K562 (cell line): ENCODE measurements around the gene PTPRG. TPM values are rescaled to one million over a fixed set of nuclear protein-coding genes. Genes with fewer than 3 reads are reported as not detected.

Experiments used
- ATAC-seq: fragments of 200-7000 bp; cut with Tn5 transposase; 3 replicates; pipeline ENCODE4 v1.9.1; 2020; ENCODE audit warnings: moderate library complexity
- BruUV-seq: library from RNA; stranded (reverse); fragments of 400-500 nt; replicated peaks from 2 replicates; lab custom pipeline; 2021; lab: Mats Ljungman, UMichigan
- CTCF ChIA-PET: fragments of 300-600 bp; formaldehyde crosslinking; extraction: SDS; loops from one replicate; lab custom pipeline; 2021; ENCODE audit warnings: low intra/inter-chr PET ratio; lab: Yijun Ruan, JAX
- POLR2A ChIA-PET: fragments of 300-600, 350-650 bp; sonication (Branson Sonifier 250); formaldehyde crosslinking; extraction: SDS; loops from one replicate; lab custom pipeline; 2021; ENCODE audit warnings: antibody characterized with exemption, inconsistent platforms; lab: Yijun Ruan, JAX
- DNase-seq, 4 experiments: peaks; one replicate each; pipeline versions ENCODE4 v3.0.0 to v3.0.0-alpha.2; 2011 to 2018; ENCODE audit warnings: low spot score in 3 of 4, mixed read lengths in 3 of 4; ENCODE audit errors: extremely low read depth in 1 of 4
- FAIRE-seq: peaks from 2 replicates; lab custom pipeline; 2011; peaks lifted over from hg19 to GRCh38; lab: Jason Lieb, UNC
- H2AFZ ChIP-seq: 2 replicates; pipeline ENCODE4 v1.6.0; 2011; ENCODE audit warnings: low read depth, low read length, control low read depth, inconsistent platforms
- H3K27ac ChIP-seq: fragments of 200-600 bp; 3 replicates; pipeline ENCODE4 v1.8.0; 2011; ENCODE audit warnings: low read depth, mild to moderate bottlenecking, control low read depth, inconsistent platforms, low read length, moderate library complexity, mixed read lengths; ENCODE audit errors: extremely low read depth
- H3K27me3 ChIP-seq, 2 experiments: fragments of 300-600 bp in 1 of 2; 2 replicates in 1 of 2; 3 replicates in 1 of 2; pipeline versions ENCODE4 v1.6.0 to v1.8.0; 2011; ENCODE audit warnings: inconsistent platforms in 2 of 2, low read length in 2 of 2, mild to moderate bottlenecking in 1 of 2, mixed read lengths in 1 of 2, moderate library complexity in 1 of 2; ENCODE audit not compliant: control insufficient read depth in 2 of 2, insufficient read depth in 2 of 2
- H3K36me3 ChIP-seq: fragments of 300-600 bp; 3 replicates; pipeline ENCODE4 v1.8.0; 2011; ENCODE audit warnings: mild to moderate bottlenecking, low read length, inconsistent platforms; ENCODE audit not compliant: control insufficient read depth, insufficient read depth
- H3K4me1 ChIP-seq, 2 experiments: fragments of 200-600 bp in 1 of 2; replicated peaks in 1 of 2; 2 replicates in 1 of 2; 3 replicates in 1 of 2; pipeline versions ENCODE4 v1.5.1 to v1.8.0; 2011; ENCODE audit warnings: inconsistent platforms in 2 of 2, low read length in 2 of 2, mild to moderate bottlenecking in 1 of 2, mixed read lengths in 1 of 2, moderate library complexity in 1 of 2; ENCODE audit not compliant: control insufficient read depth in 2 of 2, insufficient read depth in 2 of 2
- H3K4me2 ChIP-seq: 2 replicates; pipeline ENCODE4 v1.6.1; 2011; ENCODE audit warnings: low read length, control low read depth, inconsistent platforms, mixed read lengths; ENCODE audit not compliant: insufficient read depth
- H3K4me3 ChIP-seq: fragments of 200-600 bp; sonication (generic), shearing (Covaris generic); 2 replicates; pipeline ENCODE4 v1.5.1; 2016; ENCODE audit warnings: control low read depth, inconsistent platforms
- H3K79me2 ChIP-seq: fragments of 200-600 bp; 3 replicates; pipeline ENCODE4 v1.8.0; 2011; ENCODE audit warnings: low read length, inconsistent platforms; ENCODE audit not compliant: control insufficient read depth, insufficient read depth
- H3K9ac ChIP-seq, 2 experiments: 2 replicates each; pipeline versions ENCODE4 v1.6.0 to v1.6.1; 2011; ENCODE audit warnings: low read depth in 2 of 2, low read length in 2 of 2, control low read depth in 1 of 2, inconsistent platforms in 1 of 2, mild to moderate bottlenecking in 1 of 2, mixed read lengths in 1 of 2; ENCODE audit not compliant: insufficient read depth in 1 of 2
- H3K9me1 ChIP-seq: one replicate; pipeline ENCODE4 v1.6.0; 2011; ENCODE audit warnings: inconsistent platforms, mild to moderate bottlenecking, low read length, moderate library complexity; ENCODE audit not compliant: control insufficient read depth, insufficient read depth
- H3K9me3 ChIP-seq: replicated peaks from 2 replicates; pipeline ENCODE4 v1.5.1; 2011; ENCODE audit warnings: low read depth, low read length, inconsistent platforms; ENCODE audit not compliant: control insufficient read depth, insufficient read depth
- H4K20me1 ChIP-seq: replicated peaks from 2 replicates; pipeline ENCODE4 v1.6.1; 2011; ENCODE audit warnings: low read length, inconsistent platforms, mixed read lengths; ENCODE audit not compliant: control insufficient read depth, insufficient read depth
- LCOR ChIP-seq: sonication (generic); formaldehyde crosslinking; IDR thresholded peaks from 2 replicates; pipeline ENCODE4 v1.8.0; 2022; ENCODE audit warnings: mild to moderate bottlenecking, missing genetic modification reagents
- MTA2 ChIP-seq: fragments of 450-650 bp; IDR thresholded peaks from 2 replicates; pipeline ENCODE4 v1.6.1; 2016; ENCODE audit warnings: low read depth
- RNF2 ChIP-seq: sonication (generic); IDR thresholded peaks from 2 replicates; pipeline ENCODE4 v1.6.1; 2016
- ZC3H8 ChIP-seq: fragments of 450-650 bp; IDR thresholded peaks from 2 replicates; pipeline ENCODE4 v1.6.1; 2017
- ZNF75A ChIP-seq: fragments of 450-650 bp; formaldehyde crosslinking; IDR thresholded peaks from 2 replicates; pipeline ENCODE4 v1.4.0; 2020; ENCODE audit warnings: mild to moderate bottlenecking
- WGBS: fragments of 100-300 bp; shearing (Covaris generic); methylation state at CpG from one replicate; pipeline ENCODE4 v1.1.6; 2016; ENCODE audit warnings: low coverage, mixed read lengths; ENCODE audit not compliant: insufficient coverage; ENCODE audit errors: missing lambda C conversion rate; 5-methylcytosine and 5-hydroxymethylcytosine counted together
- in situ Hi-C: fragments of 300-500 bp; cut with MboI; formaldehyde crosslinking; loops from 4 replicates; pipeline ENCODE4 v1.15.0; 2018; ENCODE audit warnings: inconsistent platforms, mixed read lengths
- intact Hi-C: fragments of 100-400 bp; cut with micrococcal nuclease; formaldehyde crosslinking; loops from 2 replicates; pipeline ENCODE4 v1.14.2; 2022
- polyA plus RNA-seq, 8 experiments: library from polyadenylated mRNA; depleted of rRNA in 4 of 8; stranded (reverse) in 5 of 8; unstranded in 3 of 8; fragments of >200 nt; fragmentation: Nextera tagmentation in 2 of 8; fragmentation: Illumina TruSeq in 1 of 8; extraction: Ambion mirVana in 2 of 8; extraction: Trizol in 1 of 8; gene quantifications; 2 replicates each; pipeline versions ENCODE4 v1.2.1 to v1.2.3, GENCODE V29; 2011 to 2014; ENCODE audit warnings: inconsistent platforms in 1 of 8, missing spikeins in 1 of 8
- total RNA-seq, 7 experiments: library from RNA; depleted of rRNA in 6 of 7; stranded (reverse); fragments of >200 nt in 6 of 7; fragmentation: Illumina TruSeq in 2 of 7; extraction: Trizol in 2 of 7; gene quantifications; 2 replicates each; pipeline versions ENCODE4 v1.2.1 to v1.2.3, GENCODE V29; 2011 to 2021; ENCODE audit warnings: low replicate concordance in 1 of 7
- TF ChIP-seq, protein P1 (sequence below): fragments of 450-650 bp; IDR thresholded peaks from 2 replicates; pipeline ENCODE4 v1.6.1; 2018; ENCODE audit warnings: mild to moderate bottlenecking, low read depth; ENCODE audit not compliant: partially characterized antibody
- TF ChIP-seq, protein P2 (sequence below): IDR thresholded peaks from 2 replicates; pipeline ENCODE4 v1.6.1; 2011; ENCODE audit not compliant: insufficient read length; ENCODE audit errors: extremely low read depth
- TF ChIP-seq, protein P3 (sequence below), 2 experiments: fragments of 450-650 bp; formaldehyde crosslinking in 1 of 2; IDR thresholded peaks; 2 replicates each; pipeline versions ENCODE4 v1.4.0 to v1.6.1; 2014 to 2020; ENCODE audit warnings: mild to moderate bottlenecking in 2 of 2, borderline replicate concordance in 1 of 2, low read depth in 1 of 2
- TF ChIP-seq, protein P4 (sequence below): fragments of 250-450 bp; sonication (Bioruptor Pico); IDR thresholded peaks from 2 replicates; pipeline ENCODE4 v1.9.0; 2021; ENCODE audit warnings: mild to moderate bottlenecking, inconsistent platforms

Gene PTPRG
- total and polyA plus RNA-seq, 9 of the 15 experiments (the other 6 are each of a cell fraction or from before 2014, with no cell fraction given), result 0.16 TPM; not detected in 8

DNA sequence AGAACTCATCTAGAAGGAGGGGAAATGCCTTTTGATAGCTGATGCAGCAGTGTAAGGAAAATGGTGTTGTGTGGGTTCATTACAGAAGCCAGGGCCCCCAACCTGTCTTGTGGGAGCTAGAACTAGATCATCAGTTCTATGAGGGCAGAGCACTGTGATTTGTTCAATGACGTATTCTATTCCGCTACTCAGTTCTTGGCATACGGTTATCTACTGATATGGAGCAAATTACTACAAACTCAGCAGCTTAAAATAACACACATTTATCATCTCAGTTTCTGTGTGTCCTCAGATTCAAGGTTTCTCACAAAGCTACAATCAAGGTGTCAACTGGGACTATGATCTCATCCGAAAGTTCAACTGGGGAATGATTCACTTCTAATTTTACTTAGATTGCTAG, 561.4 kb downstream of the PTPRG start (continued):
- TF ChIP-seq, protein P1, sequence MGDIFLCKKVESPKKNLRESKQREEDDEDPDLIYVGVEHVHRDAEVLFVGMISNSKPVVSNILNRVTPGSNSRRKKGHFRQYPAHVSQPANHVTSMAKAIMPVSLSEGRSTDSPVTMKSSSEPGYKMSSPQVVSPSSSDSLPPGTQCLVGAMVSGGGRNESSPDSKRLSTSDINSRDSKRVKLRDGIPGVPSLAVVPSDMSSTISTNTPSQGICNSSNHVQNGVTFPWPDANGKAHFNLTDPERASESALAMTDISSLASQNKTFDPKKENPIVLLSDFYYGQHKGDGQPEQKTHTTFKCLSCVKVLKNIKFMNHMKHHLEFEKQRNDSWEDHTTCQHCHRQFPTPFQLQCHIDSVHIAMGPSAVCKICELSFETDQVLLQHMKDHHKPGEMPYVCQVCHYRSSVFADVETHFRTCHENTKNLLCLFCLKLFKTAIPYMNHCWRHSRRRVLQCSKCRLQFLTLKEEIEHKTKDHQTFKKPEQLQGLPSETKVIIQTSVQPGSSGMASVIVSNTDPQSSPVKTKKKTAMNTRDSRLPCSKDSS, result no peak
- TF ChIP-seq ZNF75A (CRISPR knock-in tag), result no peak
- TF ChIP-seq, protein P2, sequence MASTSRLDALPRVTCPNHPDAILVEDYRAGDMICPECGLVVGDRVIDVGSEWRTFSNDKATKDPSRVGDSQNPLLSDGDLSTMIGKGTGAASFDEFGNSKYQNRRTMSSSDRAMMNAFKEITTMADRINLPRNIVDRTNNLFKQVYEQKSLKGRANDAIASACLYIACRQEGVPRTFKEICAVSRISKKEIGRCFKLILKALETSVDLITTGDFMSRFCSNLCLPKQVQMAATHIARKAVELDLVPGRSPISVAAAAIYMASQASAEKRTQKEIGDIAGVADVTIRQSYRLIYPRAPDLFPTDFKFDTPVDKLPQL, result no peak

DNA sequence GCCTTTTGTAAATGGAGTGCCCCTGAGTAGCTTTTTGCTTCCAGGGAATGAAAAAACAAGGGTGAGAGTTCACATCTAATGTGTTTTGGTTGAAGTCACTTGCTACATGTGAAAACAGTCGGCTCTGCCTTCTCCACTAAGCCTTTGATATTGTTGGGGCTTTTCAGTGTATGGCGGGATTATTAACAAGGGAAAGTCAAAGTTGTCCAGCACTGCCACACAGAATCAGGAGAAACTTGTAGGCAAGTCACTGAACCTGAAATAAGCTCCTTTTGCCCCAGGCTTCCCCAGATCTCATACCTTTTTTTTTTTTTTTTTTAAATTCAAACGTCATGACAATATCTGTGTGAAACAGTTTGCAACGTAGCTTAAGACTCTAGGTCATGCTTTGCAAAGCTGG, 564.0 kb downstream of the PTPRG start:
- Histone ChIP-seq H3K4me2 (no peak overlapping the region), H3K9me1 (no peaks in the 10 kb centered on the region), H3K36me3 (no peaks in the 10 kb centered on the region), H3K9ac (no peak overlapping the region), H3K79me2 (no peaks in the 10 kb centered on the region), H3K4me3 (no peak overlapping the region), H2AFZ (no peak overlapping the region), H3K4me1 (no peaks in the 10 kb centered on the region), H3K27me3 (no peaks in the 10 kb centered on the region; a peak in 1 of 5 replicates), H3K9me3 (no peaks in the 10 kb centered on the region), H4K20me1 (no peaks in the 10 kb centered on the region), H3K27ac (no peak overlapping the region)
- intact Hi-C loops, result no loop called here
- no peak for FAIRE-seq
- no peak for DNase-seq
- in situ Hi-C loops, result no loop called here
- ATAC-seq, result no peak
- no TSS peak for BruUV-seq
- WGBS, result 0% methylated on average over 2 of the region's 4 CpGs
- CTCF ChIA-PET, result no interaction called here
- POLR2A ChIA-PET, result no interaction called here
- TF ChIP-seq, protein P3, sequence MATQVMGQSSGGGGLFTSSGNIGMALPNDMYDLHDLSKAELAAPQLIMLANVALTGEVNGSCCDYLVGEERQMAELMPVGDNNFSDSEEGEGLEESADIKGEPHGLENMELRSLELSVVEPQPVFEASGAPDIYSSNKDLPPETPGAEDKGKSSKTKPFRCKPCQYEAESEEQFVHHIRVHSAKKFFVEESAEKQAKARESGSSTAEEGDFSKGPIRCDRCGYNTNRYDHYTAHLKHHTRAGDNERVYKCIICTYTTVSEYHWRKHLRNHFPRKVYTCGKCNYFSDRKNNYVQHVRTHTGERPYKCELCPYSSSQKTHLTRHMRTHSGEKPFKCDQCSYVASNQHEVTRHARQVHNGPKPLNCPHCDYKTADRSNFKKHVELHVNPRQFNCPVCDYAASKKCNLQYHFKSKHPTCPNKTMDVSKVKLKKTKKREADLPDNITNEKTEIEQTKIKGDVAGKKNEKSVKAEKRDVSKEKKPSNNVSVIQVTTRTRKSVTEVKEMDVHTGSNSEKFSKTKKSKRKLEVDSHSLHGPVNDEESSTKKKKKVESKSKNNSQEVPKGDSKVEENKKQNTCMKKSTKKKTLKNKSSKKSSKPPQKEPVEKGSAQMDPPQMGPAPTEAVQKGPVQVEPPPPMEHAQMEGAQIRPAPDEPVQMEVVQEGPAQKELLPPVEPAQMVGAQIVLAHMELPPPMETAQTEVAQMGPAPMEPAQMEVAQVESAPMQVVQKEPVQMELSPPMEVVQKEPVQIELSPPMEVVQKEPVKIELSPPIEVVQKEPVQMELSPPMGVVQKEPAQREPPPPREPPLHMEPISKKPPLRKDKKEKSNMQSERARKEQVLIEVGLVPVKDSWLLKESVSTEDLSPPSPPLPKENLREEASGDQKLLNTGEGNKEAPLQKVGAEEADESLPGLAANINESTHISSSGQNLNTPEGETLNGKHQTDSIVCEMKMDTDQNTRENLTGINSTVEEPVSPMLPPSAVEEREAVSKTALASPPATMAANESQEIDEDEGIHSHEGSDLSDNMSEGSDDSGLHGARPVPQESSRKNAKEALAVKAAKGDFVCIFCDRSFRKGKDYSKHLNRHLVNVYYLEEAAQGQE (IDR thresholded peaks at IDR 0.05; ENCODE audit: borderline replicate concordance), result no peak
- TF ChIP-seq, protein P3 (CRISPR knock-in tag; IDR thresholded peaks at IDR 0.05; ENCODE audit: low read depth), result no peak
- no peak for TF ChIP-seq MTA2
- no peak for TF ChIP-seq LCOR (CRISPR knock-in tag)
- no peak for TF ChIP-seq ZC3H8
- TF ChIP-seq, protein P4, sequence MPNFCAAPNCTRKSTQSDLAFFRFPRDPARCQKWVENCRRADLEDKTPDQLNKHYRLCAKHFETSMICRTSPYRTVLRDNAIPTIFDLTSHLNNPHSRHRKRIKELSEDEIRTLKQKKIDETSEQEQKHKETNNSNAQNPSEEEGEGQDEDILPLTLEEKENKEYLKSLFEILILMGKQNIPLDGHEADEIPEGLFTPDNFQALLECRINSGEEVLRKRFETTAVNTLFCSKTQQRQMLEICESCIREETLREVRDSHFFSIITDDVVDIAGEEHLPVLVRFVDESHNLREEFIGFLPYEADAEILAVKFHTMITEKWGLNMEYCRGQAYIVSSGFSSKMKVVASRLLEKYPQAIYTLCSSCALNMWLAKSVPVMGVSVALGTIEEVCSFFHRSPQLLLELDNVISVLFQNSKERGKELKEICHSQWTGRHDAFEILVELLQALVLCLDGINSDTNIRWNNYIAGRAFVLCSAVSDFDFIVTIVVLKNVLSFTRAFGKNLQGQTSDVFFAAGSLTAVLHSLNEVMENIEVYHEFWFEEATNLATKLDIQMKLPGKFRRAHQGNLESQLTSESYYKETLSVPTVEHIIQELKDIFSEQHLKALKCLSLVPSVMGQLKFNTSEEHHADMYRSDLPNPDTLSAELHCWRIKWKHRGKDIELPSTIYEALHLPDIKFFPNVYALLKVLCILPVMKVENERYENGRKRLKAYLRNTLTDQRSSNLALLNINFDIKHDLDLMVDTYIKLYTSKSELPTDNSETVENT (CRISPR knock-in tag), result no peak
- no peak for TF ChIP-seq RNF2
